ENCODE measurements around the gene ZNF219. TPM values are rescaled to one million over a fixed set of nuclear protein-coding genes. Genes with fewer than 3 reads are reported as not detected.

The ZNF219 gene
- total RNA-seq, 3 donors from 2014 or later: 56.6 to 103 (median 58.2) TPM

DNA sequence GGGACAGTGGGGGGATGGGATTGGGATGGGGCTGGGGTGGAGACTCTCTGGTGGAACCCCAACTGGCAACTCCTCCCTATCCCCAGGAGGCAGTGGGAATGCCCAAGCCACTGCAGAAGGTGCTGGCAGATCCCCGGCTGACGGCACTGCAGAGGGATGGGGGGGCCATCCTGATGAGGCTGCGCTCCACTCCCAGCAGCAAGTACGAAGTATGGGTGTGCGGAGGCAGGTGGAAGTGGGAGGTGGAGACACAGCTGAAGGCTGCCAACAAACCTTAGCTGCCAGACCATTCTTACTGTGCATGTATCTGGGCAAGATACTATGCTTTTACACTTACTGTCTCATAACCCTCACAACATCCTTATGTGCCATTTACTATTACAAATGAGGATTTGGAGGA lies 20.2 kb downstream of the ZNF219 start:
- no peaks in the 10 kb centered on the region for H3K9me3 ChIP-seq

DNA sequence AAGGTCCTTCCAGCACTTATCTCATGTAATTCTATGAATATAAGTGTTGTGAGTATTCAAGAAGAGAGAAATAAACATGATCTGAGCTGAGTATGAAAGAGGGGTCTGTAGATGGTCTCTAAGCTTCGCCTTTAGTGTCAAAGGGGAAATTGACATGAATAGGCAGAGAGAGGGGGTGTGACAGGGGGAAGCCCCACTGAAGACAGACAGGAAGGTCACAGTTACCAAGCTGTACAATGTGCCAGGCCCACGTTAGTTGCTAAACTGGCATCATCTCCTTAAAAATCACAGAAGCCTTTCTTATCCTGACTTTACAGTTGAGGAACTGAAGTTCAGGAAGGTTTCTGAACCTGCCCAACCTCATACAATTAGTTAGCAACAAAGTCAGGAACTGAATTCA lies 20.8 kb downstream of the ZNF219 start:
- H3K4me3 ChIP-seq: no peak overlapping the region
- ATAC-seq (no peak), DNase-seq (no peak)
- H3K9me3 ChIP-seq: no peaks in the 10 kb centered on the region
- TF ChIP-seq, protein P1, sequence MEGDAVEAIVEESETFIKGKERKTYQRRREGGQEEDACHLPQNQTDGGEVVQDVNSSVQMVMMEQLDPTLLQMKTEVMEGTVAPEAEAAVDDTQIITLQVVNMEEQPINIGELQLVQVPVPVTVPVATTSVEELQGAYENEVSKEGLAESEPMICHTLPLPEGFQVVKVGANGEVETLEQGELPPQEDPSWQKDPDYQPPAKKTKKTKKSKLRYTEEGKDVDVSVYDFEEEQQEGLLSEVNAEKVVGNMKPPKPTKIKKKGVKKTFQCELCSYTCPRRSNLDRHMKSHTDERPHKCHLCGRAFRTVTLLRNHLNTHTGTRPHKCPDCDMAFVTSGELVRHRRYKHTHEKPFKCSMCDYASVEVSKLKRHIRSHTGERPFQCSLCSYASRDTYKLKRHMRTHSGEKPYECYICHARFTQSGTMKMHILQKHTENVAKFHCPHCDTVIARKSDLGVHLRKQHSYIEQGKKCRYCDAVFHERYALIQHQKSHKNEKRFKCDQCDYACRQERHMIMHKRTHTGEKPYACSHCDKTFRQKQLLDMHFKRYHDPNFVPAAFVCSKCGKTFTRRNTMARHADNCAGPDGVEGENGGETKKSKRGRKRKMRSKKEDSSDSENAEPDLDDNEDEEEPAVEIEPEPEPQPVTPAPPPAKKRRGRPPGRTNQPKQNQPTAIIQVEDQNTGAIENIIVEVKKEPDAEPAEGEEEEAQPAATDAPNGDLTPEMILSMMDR (IDR thresholded peaks at IDR 0.05): no peak
- peaks cover 6% of the 10 kb centered on the region for H3K36me3 ChIP-seq (ENCODE audit: low read depth)
- H3K4me1 ChIP-seq (ENCODE audit: low read depth): peaks cover 3% of the 10 kb centered on the region
- intact Hi-C loops (cut with DNase I, micrococcal nuclease): no loop called here

More for the DNA sequence above, 20.2 kb downstream of the ZNF219 start:
- intact Hi-C loops (cut with DNase I, micrococcal nuclease): no loop called here
- TF ChIP-seq, protein P1 (IDR thresholded peaks at IDR 0.05): no peak
- ATAC-seq (no peak), DNase-seq (no peak)
- H3K4me1 ChIP-seq (ENCODE audit: low read depth): no peaks in the 10 kb centered on the region
- H3K4me3 ChIP-seq: no peak overlapping the region
- peaks cover 6% of the 10 kb centered on the region for H3K36me3 ChIP-seq (ENCODE audit: low read depth)

DNA sequence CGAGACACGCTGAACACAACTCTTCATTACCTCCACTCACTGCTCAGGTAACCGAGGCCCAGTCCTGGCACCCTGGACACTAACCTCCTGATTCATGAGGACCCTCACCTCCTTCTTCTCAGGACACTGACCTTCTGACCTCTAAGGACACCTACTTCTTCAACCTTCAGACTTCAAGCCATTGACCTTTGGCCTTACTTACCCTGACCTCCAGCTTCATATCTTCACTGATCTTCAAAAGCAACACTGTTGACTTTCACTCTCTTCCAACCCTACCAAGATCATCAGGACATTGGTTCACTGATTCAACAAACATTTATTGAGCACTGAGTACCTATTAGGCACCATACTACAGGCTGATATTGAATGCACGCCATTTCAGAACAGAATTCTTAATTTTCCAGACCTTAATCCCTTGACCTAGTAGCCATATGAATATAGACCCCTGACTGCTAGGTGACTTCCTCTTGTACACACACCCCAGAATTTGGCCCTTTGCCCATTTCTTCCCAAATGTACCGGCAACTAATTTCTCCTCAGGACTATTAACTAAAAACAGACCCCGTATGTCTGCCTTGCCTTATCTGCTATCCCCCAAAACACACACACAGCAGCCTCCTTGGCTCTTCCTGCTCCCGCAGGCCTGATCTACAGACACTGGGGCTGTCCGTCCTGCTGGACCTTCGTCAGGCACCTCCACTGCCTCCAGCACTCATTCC lies 22.6 kb downstream of the ZNF219 start:
- Histone ChIP-seq H3K36me3 (ENCODE audit: low read depth) (no peaks in the 10 kb centered on the region), H3K4me1 (ENCODE audit: low read depth) (peaks cover 13% of the 10 kb centered on the region), H3K4me3 (no peak overlapping the region), H3K9me3 (no peaks in the 10 kb centered on the region)
- DNase-seq (no peak), ATAC-seq (no peak)
- TF ChIP-seq, protein P1 (IDR thresholded peaks at IDR 0.05): no peak
- intact Hi-C loops (cut with DNase I, micrococcal nuclease): no loop called here

DNA sequence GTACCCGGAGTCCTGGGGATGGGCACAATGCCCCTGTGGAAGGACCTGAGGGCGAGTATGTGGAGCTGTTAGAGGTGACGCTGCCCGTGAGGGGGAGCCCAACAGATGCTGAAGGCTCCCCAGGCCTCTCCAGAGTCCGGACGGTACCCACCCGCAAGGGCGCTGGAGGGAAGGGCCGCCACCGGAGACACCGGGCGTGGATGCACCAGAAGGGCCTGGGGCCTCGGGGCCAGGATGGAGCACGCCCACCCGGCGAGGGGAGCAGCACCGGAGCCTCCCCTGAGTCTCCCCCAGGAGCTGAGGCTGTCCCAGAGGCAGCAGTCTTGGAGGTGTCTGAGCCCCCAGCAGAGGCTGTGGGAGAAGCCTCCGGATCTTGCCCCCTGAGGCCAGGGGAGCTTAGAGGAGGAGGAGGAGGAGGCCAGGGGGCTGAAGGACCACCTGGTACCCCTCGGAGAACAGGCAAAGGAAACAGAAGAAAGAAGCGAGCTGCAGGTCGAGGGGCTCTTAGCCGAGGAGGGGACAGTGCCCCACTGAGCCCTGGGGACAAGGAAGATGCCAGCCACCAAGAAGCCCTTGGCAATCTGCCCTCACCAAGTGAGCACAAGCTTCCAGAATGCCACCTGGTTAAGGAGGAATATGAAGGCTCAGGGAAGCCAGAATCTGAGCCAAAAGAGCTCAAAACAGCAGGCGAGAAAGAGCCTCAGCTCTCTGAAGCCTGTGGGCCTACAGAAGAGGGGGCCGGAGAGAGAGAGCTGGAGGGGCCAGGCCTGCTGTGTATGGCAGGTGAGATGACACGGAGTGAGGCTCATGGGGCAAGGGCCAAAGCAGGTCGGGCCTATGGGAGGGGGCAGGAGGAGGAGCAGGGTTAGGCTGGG lies 23.8 kb downstream of the ZNF219 start:
- Histone ChIP-seq H3K9me3 (no peaks in the 10 kb centered on the region), H3K36me3 (ENCODE audit: low read depth) (no peaks in the 10 kb centered on the region)

DNA sequence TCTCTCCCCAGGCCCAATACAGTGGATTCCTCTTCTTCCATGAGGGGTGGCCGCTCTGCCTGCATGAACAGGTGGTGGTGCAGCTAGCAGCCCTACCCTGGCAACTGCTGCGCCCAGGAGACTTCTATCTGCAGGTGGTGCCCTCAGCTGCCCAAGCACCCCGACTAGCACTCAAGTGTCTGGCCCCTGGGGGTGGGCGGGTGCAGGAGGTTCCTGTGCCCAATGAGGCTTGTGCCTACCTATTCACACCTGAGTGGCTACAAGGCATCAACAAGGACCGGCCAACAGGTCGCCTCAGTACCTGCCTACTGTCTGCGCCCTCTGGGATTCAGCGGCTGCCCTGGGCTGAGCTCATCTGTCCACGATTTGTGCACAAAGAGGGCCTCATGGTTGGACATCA lies 24.5 kb downstream of the ZNF219 start:
- intact Hi-C loops (cut with DNase I, micrococcal nuclease): no loop called here
- H3K36me3 ChIP-seq (ENCODE audit: low read depth): no peaks in the 10 kb centered on the region

More for the DNA sequence above, 23.8 kb downstream of the ZNF219 start:
- Histone ChIP-seq H3K4me3 (no peak overlapping the region), H3K4me1 (ENCODE audit: low read depth) (peaks cover 18% of the 10 kb centered on the region)
- TF ChIP-seq, protein P1 (IDR thresholded peaks at IDR 0.05): no peak
- DNase-seq (no peak), ATAC-seq (no peak)
- intact Hi-C loops (cut with DNase I, micrococcal nuclease): no loop called here

More for the DNA sequence above, 24.5 kb downstream of the ZNF219 start:
- TF ChIP-seq, protein P1 (IDR thresholded peaks at IDR 0.05): no peak
- Histone ChIP-seq H3K4me1 (ENCODE audit: low read depth) (peaks cover 25% of the 10 kb centered on the region), H3K9me3 (no peaks in the 10 kb centered on the region), H3K4me3 (no peak overlapping the region)
- no peak for ATAC-seq
- no peak for DNase-seq

Measured in mucosa of descending colon (tissue), 3 donors.